Tibial nerve (tissue), 4 donors: Measurements from ENCODE around the gene MRPL30. TPM values are rescaled to one million over a fixed set of nuclear protein-coding genes. Genes with fewer than 3 reads are reported as not detected.

Experiments
- DNase-seq, 2 donors: peaks; one replicate each; pipeline ENCODE4 v3.0.0-alpha.2; 2019; ENCODE audit warnings: low spot score in 2 of 2
- H3K27ac ChIP-seq, 4 donors: fragments of 200-600 bp; sonication (generic) in 3 of 4; one replicate each; pipeline ENCODE4 v1.5.1; 2017 to 2019; ENCODE audit warnings: mild to moderate bottlenecking in 1 of 4
- H3K27me3 ChIP-seq, 2 donors: fragments of 200-600 bp; sonication (generic) in 1 of 2; one replicate each; pipeline versions ENCODE4 v1.5.1 to v1.6.0; 2017 to 2019
- H3K36me3 ChIP-seq, 3 donors: fragments of 200-600 bp; sonication (generic); one replicate each; pipeline ENCODE4 v1.5.1; 2018 to 2019
- H3K4me1 ChIP-seq, 4 donors: fragments of 200-600 bp; sonication (generic) in 3 of 4; one replicate each; pipeline ENCODE4 v1.5.1; 2017 to 2019
- H3K4me3 ChIP-seq, 4 donors: fragments of 200-600 bp; sonication (generic) in 3 of 4; one replicate each; pipeline ENCODE4 v1.5.1; 2017 to 2019; ENCODE audit warnings: mild to moderate bottlenecking in 1 of 4, moderate library complexity in 1 of 4
- H3K9me3 ChIP-seq, 4 donors: fragments of 200-600 bp; sonication (generic) in 3 of 4; one replicate each; pipeline ENCODE4 v1.5.1; 2017 to 2019
- EP300 ChIP-seq, 2 donors: sonication (generic); formaldehyde crosslinking; IDR thresholded peaks; one replicate each; pipeline ENCODE4 v1.6.1; 2017; ENCODE audit warnings: antibody characterized with exemption in 2 of 2, mild to moderate bottlenecking in 1 of 2
- POLR2A ChIP-seq, 2 donors: fragments of 450-650 bp; IDR thresholded peaks; one replicate each; pipeline ENCODE4 v1.6.1; 2017; ENCODE audit warnings: antibody characterized with exemption in 2 of 2, mild to moderate bottlenecking in 2 of 2, moderate library complexity in 2 of 2
- WGBS, 2 donors: methylation state at CpG; one replicate each; pipeline ENCODE4 v1.1.5; 2018; 5-methylcytosine and 5-hydroxymethylcytosine counted together
- total RNA-seq, 4 donors: library from RNA; depleted of rRNA; stranded (reverse); fragments of >200 nt; gene quantifications; one replicate each; pipeline ENCODE4 v1.1.0, GENCODE V29; 2016
- TF ChIP-seq, protein P1 (sequence below), 5 experiments: fragments of 200-600 bp in 3 of 5; fragments of 450-650 bp in 2 of 5; sonication (generic) in 3 of 5; IDR thresholded peaks; one replicate each; pipeline ENCODE4 v1.5.1; 2016 to 2019; ENCODE audit warnings: antibody characterized with exemption in 5 of 5, mild to moderate bottlenecking in 3 of 5, moderate library complexity in 2 of 5

Gene MRPL30
- total RNA-seq, 4 donors from 2014 or later, result 19.4 to 27.0 (median 21.7) TPM

DNA sequence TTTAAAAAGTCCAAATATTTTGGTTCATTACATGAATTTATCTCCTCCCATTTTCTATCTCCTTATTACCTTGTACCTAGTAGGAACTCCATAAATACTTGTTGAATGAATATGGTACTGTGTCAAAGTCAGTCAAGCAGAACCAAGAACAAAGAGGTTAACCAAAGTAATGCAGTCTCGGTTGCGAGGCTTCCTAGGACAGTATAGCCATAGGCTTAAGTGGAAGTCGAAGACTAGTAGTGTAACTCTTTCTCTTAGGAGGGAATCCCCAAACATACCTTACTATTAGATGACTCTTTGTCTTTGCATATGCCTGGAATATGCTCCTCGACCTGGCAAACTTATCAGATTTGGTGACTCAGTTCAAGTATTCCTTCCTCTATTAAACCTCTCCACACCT is 21.4 kb upstream of the MRPL30 start:
- H3K36me3 ChIP-seq, result peaks cover 0 to 44% (median 0%) of the 10 kb centered on the region in 3 donors
- no peaks in the 10 kb centered on the region for H3K9me3 ChIP-seq
- H3K4me3 ChIP-seq, result no peak overlapping the region
- DNase-seq, result no peak
- 88% methylated on average over 4 of the region's 4 CpGs for WGBS, 2 donors
- TF ChIP-seq EP300 (IDR thresholded peaks at IDR 0.05) (no peak), POLR2A (IDR thresholded peaks at IDR 0.05) (no peak)
- TF ChIP-seq, protein P1, sequence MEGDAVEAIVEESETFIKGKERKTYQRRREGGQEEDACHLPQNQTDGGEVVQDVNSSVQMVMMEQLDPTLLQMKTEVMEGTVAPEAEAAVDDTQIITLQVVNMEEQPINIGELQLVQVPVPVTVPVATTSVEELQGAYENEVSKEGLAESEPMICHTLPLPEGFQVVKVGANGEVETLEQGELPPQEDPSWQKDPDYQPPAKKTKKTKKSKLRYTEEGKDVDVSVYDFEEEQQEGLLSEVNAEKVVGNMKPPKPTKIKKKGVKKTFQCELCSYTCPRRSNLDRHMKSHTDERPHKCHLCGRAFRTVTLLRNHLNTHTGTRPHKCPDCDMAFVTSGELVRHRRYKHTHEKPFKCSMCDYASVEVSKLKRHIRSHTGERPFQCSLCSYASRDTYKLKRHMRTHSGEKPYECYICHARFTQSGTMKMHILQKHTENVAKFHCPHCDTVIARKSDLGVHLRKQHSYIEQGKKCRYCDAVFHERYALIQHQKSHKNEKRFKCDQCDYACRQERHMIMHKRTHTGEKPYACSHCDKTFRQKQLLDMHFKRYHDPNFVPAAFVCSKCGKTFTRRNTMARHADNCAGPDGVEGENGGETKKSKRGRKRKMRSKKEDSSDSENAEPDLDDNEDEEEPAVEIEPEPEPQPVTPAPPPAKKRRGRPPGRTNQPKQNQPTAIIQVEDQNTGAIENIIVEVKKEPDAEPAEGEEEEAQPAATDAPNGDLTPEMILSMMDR (IDR thresholded peaks at IDR 0.05), result no peak
- H3K27ac ChIP-seq, result no peak overlapping the region
- peaks cover 0 to 16% (median 3%) of the 10 kb centered on the region in 4 donors for H3K4me1 ChIP-seq
- H3K27me3 ChIP-seq, result no peaks in the 10 kb centered on the region

- DNase-seq, result no peak
- no peaks in the 10 kb centered on the region for H3K27me3 ChIP-seq
- TF ChIP-seq, protein P1 (IDR thresholded peaks at IDR 0.05), result no peak
- TF ChIP-seq POLR2A (IDR thresholded peaks at IDR 0.05) (no peak), EP300 (IDR thresholded peaks at IDR 0.05) (no peak)
- 78 to 80% methylated on average over 5 of the region's 5 CpGs for WGBS, 2 donors
- H3K36me3 ChIP-seq, result peaks cover 0 to 59% (median 0%) of the 10 kb centered on the region in 3 donors
- no peak overlapping the region for H3K4me3 ChIP-seq
- no peak overlapping the region for H3K27ac ChIP-seq
- H3K9me3 ChIP-seq, result no peaks in the 10 kb centered on the region
- H3K4me1 ChIP-seq, result no peaks in the 10 kb centered on the region
Observed at GRCh38 chr2:99166218-99166617, 14.8 kb upstream of the MRPL30 start.

GRCh38 chr2:99169534-99169933 is 11.4 kb upstream of the MRPL30 start:
- no peak for DNase-seq
- no peaks in the 10 kb centered on the region for H3K4me1 ChIP-seq
- no peaks in the 10 kb centered on the region for H3K27me3 ChIP-seq
- no peak overlapping the region for H3K27ac ChIP-seq
- TF ChIP-seq, protein P1 (IDR thresholded peaks at IDR 0.05), result no peak
- TF ChIP-seq POLR2A (IDR thresholded peaks at IDR 0.05) (no peak), EP300 (IDR thresholded peaks at IDR 0.05) (no peak)
- no peaks in the 10 kb centered on the region for H3K9me3 ChIP-seq
- peaks cover 0 to 68% (median 0%) of the 10 kb centered on the region in 3 donors for H3K36me3 ChIP-seq
- WGBS, 2 donors, result 71 to 86% methylated on average over 1 of the region's 1 CpG
- no peak overlapping the region for H3K4me3 ChIP-seq

GRCh38 chr2:99171377-99172140 is 9.4 kb upstream of the MRPL30 start:
- Histone ChIP-seq H3K27me3 (no peaks in the 10 kb centered on the region), H3K9me3 (no peaks in the 10 kb centered on the region), H3K36me3 (peaks cover 0 to 56% (median 0%) of the 10 kb centered on the region in 3 donors), H3K27ac (no peak overlapping the region), H3K4me3 (no peak overlapping the region), H3K4me1 (no peaks in the 10 kb centered on the region)
- DNase-seq, result no peak
- WGBS, 2 donors, result 94% methylated on average over 8 of the region's 8 CpGs
- TF ChIP-seq EP300 (IDR thresholded peaks at IDR 0.05) (no peak), POLR2A (IDR thresholded peaks at IDR 0.05) (no peak)
- TF ChIP-seq, protein P1 (IDR thresholded peaks at IDR 0.05), result no peak

DNA sequence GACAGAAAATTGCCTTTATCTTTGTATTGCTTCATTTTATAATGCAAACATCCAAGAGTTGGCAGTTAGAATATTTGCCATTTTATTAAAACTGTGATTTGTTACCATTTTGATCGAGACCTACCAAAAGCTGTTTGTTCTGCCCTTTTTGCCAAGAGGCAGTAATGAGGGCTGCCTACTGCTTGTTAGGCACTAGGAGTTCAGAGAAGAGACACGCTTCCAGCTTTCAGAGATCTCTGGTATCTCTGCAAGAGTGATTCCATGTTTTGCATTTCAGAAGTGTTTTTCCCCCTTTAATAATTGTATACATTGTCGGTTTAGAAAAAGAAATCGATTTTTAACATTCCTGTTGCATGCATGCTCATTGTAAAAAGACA is 628 bp downstream of the MRPL30 start:
- H3K4me1 ChIP-seq, result peaks cover 0 to 76% (median 23%) of the 10 kb centered on the region in 4 donors

More for the DNA sequence above, 628 bp downstream of the MRPL30 start:
- Histone ChIP-seq H3K27ac (peak overlapping the region in 2 of 4 donors; percentile 72 to 77), H3K4me3 (peak overlapping the region; percentile 50 to 69 (median 60)), H3K9me3 (no peaks in the 10 kb centered on the region), H3K27me3 (no peaks in the 10 kb centered on the region), H3K36me3 (peaks cover 0 to 4% (median 0%) of the 10 kb centered on the region in 3 donors)
- no peak for TF ChIP-seq POLR2A (IDR thresholded peaks at IDR 0.05)
- no peak for TF ChIP-seq EP300 (IDR thresholded peaks at IDR 0.05)
- TF ChIP-seq, protein P1 (IDR thresholded peaks at IDR 0.05), result no peak
- WGBS, 2 donors, result 4 to 6% methylated on average over 4 of the region's 4 CpGs
- no peak for DNase-seq
